Measurements from ENCODE around the gene PPP2R1B.
A peak's percentile ranks its signal among the peaks of the same experiment; 100 is the strongest.
"Not testable (repeated sequence)": the region's sequence is repeated elsewhere in the genome, so short reads cannot be mapped to it uniquely, and the experiment has no call there.

The PPP2R1B gene

DNA sequence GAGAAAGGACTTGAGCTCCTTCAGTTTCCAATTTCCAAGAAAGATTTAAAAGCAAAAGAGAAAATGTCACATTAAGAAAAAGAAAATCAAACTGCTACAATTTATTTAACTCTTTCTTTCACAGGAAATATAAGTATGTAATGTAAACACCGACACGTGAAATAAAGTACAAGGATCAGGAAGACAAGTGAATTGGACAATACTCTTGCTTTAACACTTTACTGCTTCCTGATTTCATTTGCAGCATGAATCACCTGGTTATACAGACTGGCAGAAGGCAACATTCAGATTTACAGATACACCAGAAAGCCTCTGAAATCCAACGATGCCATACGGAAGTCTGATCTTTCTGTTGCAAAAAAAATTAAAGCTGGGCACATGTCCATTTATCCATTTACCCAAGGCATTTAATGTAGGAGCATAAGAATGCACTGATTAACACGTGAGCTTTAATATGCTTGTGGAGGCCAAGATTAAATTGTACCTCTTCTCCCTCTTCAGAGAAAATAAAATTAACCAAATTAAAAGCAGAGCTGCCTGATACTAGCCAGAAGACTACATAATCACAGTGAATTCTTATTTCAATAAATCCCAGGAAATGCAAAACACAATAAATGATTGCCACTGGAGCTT is 16.0 kb upstream of the PPP2R1B start:
- DNase-seq, result no peak

DNA sequence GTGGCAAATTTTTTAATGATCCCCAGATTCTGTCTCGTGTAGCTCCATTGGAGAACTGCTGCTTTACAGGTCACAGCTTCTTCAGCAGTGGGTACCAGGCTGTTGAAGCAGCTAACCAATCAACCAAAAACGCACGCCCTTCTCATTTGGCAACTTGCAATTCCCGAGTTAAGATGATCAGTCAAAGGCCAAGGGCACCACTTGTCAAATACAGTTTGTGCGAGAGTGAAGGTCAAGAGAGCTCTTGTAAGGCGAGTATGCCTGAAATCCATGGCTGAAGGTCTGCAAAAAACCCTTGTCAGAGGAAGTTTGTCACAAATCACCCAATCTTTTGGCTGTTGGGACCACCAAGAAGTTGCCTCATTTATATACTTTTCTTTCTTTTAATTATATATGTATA is 12.9 kb upstream of the PPP2R1B start:
- no peak for DNase-seq

DNA sequence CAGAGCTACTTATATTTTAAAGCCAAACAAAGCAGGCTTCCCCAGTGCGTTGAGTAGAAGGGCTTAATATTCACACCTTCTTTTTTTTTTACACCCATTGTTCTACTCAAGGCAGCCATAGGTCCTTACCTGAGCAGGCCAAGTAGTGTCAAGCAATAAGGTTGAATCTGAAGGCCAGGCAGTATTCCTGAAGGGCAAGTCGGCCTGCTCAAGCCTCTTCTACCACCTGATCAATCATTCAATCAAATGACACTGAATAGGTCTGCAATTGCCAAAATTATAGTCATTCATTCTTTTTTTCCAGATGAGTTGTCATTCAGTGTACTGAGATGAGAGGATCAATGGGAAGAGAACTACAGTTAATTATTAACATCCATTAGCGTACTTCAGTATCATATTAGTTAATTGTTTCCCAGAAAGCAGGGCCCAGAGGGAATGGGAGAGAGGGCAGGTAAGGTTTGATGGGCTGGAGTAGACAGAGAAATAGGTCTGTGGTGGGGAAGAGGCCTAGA is 11.9 kb upstream of the PPP2R1B start:
- DNase-seq, result no peak

DNA sequence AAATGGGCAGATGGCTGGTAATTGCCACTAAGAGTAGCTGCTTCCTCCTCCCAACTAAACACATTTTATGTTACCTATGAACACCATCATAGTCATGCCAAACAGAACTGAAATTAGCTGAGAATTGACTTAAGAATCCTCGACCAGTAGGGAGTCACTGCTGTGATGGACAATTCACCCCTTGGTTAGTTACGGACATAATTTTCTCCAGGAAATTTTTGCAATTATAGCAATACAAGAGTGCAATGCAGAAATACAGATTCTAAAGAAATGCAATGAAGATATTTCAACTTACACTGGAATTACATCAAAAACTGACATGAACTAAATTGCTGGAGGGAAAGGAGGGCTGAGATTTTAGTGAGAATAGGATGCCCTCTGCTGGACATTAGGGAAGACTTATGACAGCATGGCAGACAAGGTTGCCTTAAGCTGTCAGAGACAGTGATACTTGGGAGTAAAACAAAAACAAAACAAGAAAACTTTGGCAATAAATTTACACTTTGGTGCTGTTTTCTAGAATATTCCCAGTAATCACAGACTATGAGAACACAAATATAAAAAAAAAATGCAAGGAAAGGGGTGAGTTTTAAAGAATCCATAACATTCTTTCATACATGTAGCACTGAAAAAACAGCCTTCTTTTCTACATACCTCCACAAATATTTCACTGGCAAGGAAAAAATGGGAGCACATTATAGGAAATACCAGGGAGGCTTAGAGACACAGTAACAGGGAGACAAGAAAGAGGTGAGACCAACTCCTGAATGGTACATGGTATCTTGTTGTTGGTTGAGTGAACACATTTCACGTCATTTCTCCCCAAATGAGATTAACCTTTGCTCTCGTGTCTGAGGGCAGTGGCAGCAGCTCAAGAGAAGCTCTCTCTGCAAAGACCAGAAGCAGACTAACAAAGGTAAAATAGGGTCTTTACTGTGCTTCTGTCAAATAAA is 11.2 kb upstream of the PPP2R1B start:
- DNase-seq, result peak; percentile 46

DNA sequence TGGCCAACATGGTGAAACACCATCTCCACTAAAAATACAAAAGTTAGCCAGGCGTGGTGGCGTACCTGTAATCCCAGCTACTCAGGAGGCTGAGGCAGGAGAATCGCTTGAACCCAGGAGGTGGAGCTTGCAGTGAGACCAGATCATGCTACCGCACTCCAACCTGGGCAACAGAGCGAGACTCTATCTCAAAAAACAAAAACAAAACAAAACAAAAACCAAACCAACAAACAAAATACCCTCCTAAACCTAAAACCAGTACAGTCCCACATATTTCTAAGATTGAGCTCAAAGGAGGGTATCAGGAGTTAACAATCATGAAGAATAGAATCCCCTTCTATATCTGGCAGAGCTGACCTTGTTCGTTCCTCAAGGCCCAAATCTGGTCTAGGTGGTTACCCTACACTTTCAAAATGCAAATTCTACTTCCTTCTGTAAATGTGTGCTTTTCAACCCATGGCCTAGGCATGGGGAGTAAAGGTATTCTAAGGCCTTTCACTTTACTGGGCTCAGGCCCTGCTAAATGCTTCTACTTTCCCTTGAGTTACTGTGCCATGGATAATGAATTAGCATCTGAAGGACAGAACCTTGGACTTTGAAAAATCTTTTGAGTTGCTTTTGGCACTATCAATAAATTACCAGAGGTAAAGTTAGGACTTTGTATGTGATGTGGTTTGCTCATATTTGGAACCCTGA is 10.4 kb upstream of the PPP2R1B start:
- DNase-seq, result no peak

DNA sequence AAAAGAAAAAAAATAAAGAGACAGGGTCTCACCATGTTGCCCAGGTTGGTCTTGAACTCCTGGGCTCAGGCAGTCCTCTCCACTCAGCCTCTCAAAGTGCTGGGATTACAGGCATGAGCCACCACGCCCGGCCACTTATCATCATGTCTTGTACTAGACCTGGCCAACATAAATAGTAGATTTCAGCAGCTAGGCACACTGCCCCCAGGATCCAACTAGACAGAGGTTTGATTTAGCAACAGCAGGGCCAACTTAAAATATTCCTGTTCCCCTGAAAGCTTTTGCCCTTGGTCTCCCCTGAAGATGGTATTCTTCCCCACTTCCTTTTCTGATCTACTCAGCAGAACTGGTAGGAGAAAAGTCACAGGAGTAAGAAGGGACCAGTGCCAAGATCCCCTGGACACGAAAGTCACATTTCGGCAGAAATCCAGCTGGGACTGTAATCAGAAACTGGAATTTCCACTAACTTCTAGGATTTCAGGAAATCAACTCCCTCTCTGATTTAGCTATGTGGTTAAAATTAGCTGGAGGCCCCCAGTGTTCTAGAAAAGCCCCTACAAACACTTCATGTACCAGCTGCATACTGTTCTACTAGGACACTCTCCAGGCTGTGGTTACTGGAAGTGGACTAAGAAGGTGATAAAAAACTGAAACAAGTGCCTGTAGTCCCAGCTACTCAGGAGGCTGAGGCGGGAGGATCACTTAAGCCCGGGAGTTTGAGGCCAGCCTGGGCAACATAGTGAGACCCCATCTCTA is 8.9 kb upstream of the PPP2R1B start:
- DNase-seq, result no peak

DNA sequence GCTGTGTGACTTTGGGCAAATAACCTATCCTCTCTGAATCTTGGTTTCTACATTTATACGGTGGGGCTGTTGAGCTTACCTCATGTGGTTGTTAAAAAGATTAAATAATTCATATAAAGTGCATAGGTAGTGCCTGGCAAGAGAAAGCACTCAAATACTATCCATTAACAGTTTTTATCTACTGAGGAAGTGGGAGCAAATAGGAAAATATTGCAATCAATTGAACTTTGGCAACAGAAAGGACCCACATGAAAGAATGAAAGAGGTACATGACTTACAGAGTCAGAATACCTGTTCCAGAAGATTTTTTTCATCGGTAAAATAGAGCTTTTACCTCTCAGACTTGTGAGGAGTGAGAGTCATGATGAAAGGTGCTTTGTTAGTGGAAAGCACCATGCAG is 6.3 kb upstream of the PPP2R1B start:
- DNase-seq, result no peak

DNA sequence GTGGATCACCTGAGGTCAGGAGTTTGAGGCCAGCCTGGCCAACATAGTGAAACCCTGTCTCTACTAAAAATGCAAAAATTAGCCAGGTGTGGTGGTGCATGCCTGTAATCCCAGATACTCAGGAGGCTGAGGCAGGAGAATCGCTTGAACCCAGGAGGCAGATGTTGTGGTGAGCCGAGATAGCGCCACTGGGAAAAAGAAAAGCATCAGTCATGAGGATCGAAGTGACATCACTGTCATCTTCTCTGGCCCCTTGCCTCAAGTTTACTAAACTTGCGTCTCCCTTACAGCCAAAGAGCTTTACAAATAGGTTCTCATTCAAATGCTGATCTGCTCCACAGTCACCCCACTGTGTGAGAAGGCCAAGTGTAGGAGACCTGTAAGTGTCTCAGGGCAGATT is 5.0 kb upstream of the PPP2R1B start:
- DNase-seq, result not testable (repeated sequence)

DNA sequence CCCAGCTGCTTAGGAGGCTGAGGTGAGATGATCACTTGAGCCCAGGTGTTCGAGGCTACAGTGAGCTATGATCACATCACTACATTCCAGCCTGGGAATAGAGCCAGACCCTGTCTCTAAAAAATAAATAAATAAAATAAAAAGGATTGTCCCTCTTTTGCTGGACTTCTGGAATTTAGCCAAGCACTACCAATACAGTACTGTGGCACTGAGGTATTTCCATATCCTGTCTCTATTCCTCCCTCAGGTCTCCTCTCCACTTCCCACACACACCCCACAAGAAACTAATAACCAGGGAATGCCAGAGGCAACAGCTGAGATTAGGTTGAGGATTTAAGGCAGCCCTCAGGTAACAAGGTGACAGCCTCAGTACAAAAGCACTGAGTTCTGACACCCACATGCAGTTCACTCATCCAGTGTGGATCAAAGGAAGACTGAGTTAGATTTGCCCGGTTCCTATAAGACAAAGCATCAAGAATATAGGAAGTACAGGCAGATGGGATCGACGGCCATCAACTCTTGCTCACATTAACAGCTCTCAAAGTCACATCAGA is 4.5 kb upstream of the PPP2R1B start:
- no peak for DNase-seq

DNA sequence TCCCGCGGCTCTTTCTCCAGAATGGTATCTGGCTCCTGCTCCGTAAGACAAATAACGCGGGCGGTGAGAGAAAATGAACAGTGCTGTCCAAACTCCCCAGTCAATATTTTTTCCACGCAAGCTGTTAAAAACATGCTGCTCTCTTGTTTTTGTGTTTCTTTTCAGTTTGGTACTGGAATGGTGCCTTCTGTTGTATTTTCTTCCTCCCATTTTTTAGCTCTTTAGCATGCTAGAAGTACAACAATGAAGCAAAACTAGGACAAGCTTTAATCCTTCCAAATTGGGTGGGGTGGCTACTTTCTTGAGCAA is 599 bp upstream of the PPP2R1B start:
- DNase-seq, result no peak

DNA sequence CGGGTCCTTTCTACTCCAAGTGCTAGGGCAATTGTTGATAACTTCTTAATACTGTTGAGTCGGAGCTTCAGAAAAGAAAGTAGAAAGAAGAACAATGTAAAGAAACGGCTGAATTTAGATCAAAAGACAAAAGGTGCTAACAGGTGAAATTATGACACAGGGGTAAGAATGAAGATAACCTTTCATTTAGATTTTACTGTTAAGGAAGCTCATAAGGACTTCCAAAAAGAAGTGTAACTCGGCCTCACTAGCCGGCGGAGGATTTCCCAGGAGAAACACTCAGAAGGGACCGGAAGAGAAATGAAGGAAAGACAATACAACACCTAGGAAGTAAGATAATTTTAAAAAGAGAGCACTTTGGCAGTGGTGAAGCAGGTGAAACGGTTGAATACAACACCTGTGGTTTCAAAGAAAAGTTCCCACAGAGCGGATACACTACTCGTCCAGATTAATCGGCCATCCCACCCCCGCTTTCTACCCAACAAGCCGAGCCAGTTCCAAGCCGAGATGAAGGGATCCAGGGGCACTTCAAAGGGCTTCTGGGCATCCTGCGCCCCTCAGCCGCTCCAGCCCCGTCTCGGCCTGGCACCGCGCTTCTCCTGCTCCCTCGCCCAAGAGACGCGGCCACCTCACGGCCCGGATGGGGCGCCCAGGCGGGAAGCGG is 737 bp downstream of the PPP2R1B start:
- no peak for DNase-seq

DNA sequence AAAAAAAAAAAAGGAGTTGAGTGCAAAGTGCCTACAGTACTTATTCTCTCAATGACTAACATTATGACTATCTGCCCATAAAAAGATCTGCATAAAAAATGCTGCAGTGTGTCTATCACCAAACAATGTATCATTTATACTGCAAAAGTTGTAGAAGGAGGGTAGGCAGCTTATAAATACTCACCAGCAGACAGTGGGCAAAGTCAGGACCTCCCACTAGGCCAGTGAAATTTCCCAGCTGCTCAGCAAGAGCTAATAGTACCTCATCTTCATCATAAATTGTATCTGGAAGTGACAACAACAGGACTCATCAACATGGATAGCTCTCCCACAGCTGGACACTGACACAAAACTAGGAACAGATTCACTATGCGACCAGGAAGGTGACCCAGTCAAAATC is 1.6 kb downstream of the PPP2R1B start:
- no peak for DNase-seq

DNA sequence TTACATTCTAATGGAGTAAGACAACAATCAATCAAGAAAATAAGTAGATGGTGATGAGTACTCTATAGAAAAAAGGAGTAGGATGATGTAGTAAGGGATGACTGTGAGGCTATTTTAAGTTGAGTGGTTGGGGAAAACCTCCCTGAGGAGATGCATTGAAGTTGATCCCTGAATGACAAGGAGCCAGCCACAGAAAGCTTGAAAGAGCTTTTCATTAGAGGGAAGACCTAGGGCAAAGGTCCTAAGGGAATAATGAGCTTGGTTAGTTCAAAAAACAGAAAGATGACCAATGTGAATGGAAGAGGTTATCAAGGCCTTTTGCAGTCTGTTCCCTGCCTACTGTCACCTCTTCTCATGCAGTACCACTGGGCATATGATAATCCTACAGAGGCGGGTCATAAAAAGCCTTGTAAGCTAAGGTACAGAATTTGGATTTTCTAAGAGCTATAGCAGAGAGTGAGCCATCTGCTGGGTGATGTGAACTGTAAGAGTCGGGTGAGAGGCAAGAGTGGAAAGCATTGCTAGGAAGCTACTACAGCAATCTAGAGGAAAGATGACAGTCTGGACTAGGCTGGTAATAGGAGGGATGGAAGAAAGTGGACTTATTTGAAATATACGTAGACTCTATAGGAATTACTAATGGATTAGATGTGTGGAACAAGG is 3.1 kb downstream of the PPP2R1B start:
- no peak for DNase-seq

DNA sequence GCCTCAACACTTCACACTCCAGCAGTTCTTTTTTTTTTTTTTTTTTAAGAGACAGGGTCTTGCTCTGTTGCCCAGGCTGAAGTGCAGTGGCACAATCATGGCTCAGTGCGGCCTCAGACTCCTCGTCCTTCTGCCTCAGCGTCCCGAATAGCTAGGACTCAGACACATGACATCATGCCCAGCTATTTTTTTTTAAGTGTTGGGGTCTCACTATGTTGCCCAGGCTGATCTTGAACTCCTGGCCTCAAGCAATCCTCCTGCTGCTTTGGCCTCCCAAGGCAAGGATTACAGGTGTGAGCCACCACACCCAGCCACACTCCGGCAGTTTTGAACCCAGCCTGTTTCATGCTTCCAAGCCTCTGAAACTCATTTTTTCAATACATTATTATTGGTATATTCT is 3.7 kb downstream of the PPP2R1B start:
- DNase-seq, result no peak

DNA sequence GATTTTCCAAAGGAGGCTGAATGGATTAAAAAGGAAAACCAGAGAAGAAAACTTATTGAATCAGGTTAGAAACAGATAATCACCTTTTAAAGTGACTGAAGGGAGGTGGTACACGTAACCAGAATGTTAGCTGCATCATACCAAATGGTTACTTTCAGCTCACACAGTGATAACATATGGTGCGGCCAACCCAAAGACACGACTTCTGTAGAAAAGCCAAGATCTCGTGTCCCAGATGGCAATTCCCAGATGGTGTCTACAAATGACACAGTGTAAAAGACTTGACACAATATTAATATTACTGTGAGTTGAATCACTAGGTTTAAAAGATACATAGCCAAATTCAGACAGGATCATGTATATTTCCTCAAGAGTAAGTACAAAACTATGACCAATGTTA is 5.2 kb downstream of the PPP2R1B start:
- DNase-seq, result no peak

DNA sequence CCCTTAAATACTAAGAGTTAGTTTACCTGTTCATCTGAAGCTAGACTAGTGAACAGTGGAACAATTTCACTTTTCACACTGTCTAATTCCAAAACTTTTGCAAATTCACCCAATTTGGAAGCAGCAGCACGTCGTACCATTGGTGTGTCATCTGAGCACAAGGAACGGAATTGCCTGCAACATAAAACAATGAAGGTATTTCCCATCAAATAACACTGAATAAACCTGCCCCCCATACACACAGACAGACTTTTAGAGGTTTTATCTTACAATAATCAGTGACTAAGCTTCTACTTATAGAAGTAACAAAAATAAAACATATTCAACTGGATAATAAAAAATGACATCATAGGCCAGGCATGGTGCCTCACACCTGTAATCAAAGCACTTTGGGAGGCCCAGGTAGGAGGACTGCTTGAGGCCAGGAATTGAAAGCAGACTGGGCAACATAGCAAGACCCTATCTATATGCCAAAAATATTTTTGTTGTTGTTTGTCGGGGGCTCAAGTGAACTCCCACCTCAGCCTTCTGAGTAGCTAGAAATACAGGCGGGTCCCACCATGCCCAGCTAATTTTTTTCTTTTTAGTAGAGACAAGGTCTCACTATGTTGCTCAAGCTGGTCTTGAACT is 6.3 kb downstream of the PPP2R1B start:
- DNase-seq, result no peak

DNA sequence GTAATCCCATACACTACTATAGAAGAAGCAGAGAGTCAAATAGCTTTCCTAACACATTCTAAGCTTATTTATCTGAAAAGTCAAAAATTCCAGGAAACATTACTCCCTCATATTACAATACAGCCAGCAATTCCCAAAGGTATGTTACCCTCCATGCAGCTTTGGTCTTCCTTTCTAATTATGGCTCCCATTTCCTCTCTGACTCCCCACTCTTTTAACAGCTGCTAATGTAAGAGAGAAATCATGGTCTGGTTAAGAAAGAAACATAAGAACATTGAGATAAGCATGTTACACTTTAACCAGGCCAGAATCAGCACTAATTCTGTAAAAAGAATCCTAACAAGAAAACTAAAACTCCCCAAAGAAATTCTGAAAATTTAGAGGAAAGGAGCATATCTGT is 6.8 kb downstream of the PPP2R1B start:
- no peak for DNase-seq

DNA sequence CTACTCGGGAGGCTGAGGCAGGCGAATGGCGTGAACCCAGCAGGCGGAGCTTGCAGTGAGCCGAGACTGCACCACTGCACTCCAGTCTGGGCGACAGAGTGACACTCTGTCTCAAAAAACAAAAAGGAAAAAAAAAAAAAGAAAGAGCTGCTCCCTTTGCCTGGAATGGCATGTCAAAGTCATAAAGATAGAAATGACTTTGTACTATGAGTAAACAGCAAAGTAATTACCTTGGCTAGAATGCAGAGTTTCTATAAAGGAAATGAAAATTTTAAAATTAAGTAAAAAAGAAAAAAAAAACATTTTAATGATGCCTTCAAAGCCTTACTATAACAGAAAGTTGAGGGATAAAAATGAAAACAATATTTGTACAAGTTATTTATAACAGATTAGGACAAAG is 10.1 kb downstream of the PPP2R1B start:
- DNase-seq, result no peak

DNA sequence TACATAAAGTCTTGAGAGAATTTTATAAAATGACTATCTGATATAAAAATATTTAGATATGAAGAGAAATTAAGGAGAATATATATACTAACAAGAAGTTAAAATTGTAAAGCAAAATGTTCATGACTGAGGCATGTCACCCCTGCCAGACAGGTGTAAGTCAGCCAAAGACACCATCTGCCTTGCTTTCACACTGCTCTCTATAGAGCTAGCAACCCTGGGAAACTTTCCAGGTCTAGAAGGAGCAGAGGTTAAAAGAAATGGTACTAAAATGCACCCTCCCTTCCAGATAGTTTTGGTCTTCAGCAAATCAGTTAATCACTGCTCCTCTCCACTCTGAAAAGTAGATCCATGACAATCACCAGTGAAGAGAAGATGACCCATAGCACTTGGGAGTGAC is 16.5 kb downstream of the PPP2R1B start:
- no peak for DNase-seq

DNA sequence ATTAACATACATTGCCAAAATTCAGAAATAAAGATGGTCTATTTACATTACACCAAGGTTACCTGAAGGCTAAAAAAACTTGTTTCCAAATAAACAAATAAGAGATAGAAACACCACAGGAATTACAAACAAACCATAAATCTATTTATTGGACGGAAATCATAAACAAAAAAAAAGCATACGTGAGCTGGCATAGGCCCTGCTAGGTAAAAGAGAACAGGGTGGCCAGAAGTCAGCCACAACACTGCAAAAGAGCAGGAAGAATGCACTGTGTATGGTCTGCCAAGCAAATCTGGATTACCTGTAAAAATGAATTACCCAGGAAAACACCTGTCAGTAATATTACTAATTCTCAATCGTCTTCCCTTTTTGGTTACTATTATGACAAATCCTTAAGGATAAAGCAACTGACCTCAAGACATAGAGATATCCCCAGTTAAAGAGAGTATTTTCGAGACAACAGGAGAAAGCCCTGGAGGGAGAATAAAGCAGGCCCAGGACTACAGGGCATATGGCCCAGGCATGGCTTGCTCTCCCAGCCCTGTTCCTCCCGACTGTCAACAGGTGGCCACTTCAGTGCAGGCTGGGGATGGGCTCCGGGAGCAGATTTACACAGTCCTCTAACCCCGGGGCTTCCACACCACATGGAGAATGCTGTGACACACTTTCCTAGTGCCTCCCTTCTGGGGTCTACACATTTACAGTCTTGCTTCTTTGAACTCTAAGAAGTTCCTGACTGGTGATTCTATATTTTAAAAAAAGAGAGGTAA is 18.0 kb downstream of the PPP2R1B start:
- DNase-seq, result no peak

Data from KG1 (cell line).